H1 (cell line): ENCODE measurements around the gene PCDHB7. TPM values are rescaled to one million over a fixed set of nuclear protein-coding genes. Genes with fewer than 3 reads are reported as not detected.
"Not testable (repeated sequence)": the region's sequence is repeated elsewhere in the genome, so short reads cannot be mapped to it uniquely, and the experiment has no call there.

Source experiments
- CTCF ChIA-PET: fragments of 300-600 bp; sonication (Branson Sonifier 250); formaldehyde crosslinking; loops from one replicate; lab custom pipeline; 2021; ENCODE audit not compliant: partially characterized antibody; lab: Charles Lee
- POLR2A ChIA-PET: fragments of 300-600 bp; sonication (Branson Sonifier 250); formaldehyde crosslinking; loops from one replicate; lab custom pipeline; 2021; ENCODE audit warnings: inconsistent platforms; ENCODE audit not compliant: partially characterized antibody; lab: Charles Lee
- DNase-seq, 2 experiments: peaks; one replicate each; pipeline versions ENCODE4 v3.0.0 to v3.0.0-alpha.2; 2010 to 2022; ENCODE audit warnings: low spot score in 2 of 2, low read depth in 1 of 2, mixed read lengths in 1 of 2
- FAIRE-seq: peaks from 2 replicates; lab custom pipeline; 2011; peaks lifted over from hg19 to GRCh38; lab: Jason Lieb, UNC
- H2AFZ ChIP-seq: 2 replicates; pipeline ENCODE4 v1.8.1; 2012; ENCODE audit warnings: low read length, inconsistent platforms
- H2AK5ac ChIP-seq: 2 replicates; pipeline ENCODE4 v1.6.1; 2013; ENCODE audit warnings: low read depth, low read length
- H2BK120ac ChIP-seq: replicated peaks from 2 replicates; pipeline ENCODE3; 2013; ENCODE audit warnings: low read depth, low read length, inconsistent platforms
- H2BK12ac ChIP-seq: 2 replicates; pipeline ENCODE4 v1.6.1; 2013; ENCODE audit warnings: low read depth, low read length
- H2BK15ac ChIP-seq: 2 replicates; pipeline ENCODE4 v1.6.1; 2013; ENCODE audit warnings: low read length
- H2BK20ac ChIP-seq: 2 replicates; pipeline ENCODE4 v1.6.1; 2013; ENCODE audit warnings: low read length
- H2BK5ac ChIP-seq: 2 replicates; pipeline ENCODE4 v1.6.1; 2013; ENCODE audit warnings: low read depth, low read length
- H3K14ac ChIP-seq: 2 replicates; pipeline ENCODE4 v1.6.1; 2013; ENCODE audit warnings: inconsistent platforms; ENCODE audit not compliant: insufficient read length
- H3K18ac ChIP-seq: 2 replicates; pipeline ENCODE4 v1.6.1; 2013; ENCODE audit warnings: low read length; ENCODE audit errors: extremely low read depth
- H3K23ac ChIP-seq: 2 replicates; pipeline ENCODE4 v1.6.1; 2013; ENCODE audit warnings: inconsistent platforms; ENCODE audit not compliant: insufficient read length
- H3K23me2 ChIP-seq: 2 replicates; pipeline ENCODE4 v1.6.1; 2013; ENCODE audit warnings: low read depth, low read length
- H3K27ac ChIP-seq: 2 replicates; pipeline ENCODE4 v1.6.1; 2011; ENCODE audit warnings: low read depth, low read length, inconsistent platforms
- H3K27me3 ChIP-seq, 4 experiments: replicated peaks in 1 of 4; 1 replicate in 1 of 4; 2 replicates in 3 of 4; pipeline versions ENCODE4 v1.6.1 to v1.8.1; 2011 to 2013; ENCODE audit warnings: low read length in 3 of 4, mild to moderate bottlenecking in 3 of 4, inconsistent platforms in 2 of 4, mixed read lengths in 2 of 4, moderate library complexity in 1 of 4; ENCODE audit not compliant: control insufficient read depth in 3 of 4, insufficient read depth in 3 of 4; ENCODE audit errors: extremely low read depth in 1 of 4
- H3K36me3 ChIP-seq, 4 experiments: 2 replicates each; pipeline versions ENCODE4 v1.6.1 to v1.8.1; 2011 to 2013; ENCODE audit warnings: mild to moderate bottlenecking in 4 of 4, low read length in 3 of 4, moderate library complexity in 2 of 4, control low read depth in 1 of 4, inconsistent platforms in 1 of 4; ENCODE audit not compliant: insufficient read depth in 4 of 4, control insufficient read depth in 2 of 4
- H3K4ac ChIP-seq: replicated peaks from 2 replicates; pipeline ENCODE3; 2013; ENCODE audit warnings: low read length, low read depth, mixed read lengths, inconsistent platforms; ENCODE audit not compliant: insufficient read length
- H3K4me1 ChIP-seq, 4 experiments: replicated peaks in 1 of 4; 1 replicate in 1 of 4; 2 replicates in 3 of 4; pipeline versions ENCODE4 v1.6.1 to v1.8.1; 2011 to 2013; ENCODE audit warnings: low read length in 3 of 4, inconsistent platforms in 2 of 4, mixed read lengths in 1 of 4; ENCODE audit not compliant: insufficient read depth in 4 of 4, control insufficient read depth in 3 of 4
- H3K4me2 ChIP-seq, 2 experiments: 2 replicates each; pipeline versions ENCODE4 v1.6.1 to v1.8.1; 2011 to 2013; ENCODE audit warnings: low read depth in 2 of 2, low read length in 2 of 2, control low read depth in 1 of 2, inconsistent platforms in 1 of 2, mild to moderate bottlenecking in 1 of 2; ENCODE audit not compliant: insufficient read depth in 1 of 2
- H3K4me3 ChIP-seq, 4 experiments: fragments of 200-600, 300-600 bp in 1 of 4; sonication (generic), shearing (Covaris generic), sonication (Bioruptor Twin) in 1 of 4; 2 replicates each; pipeline versions ENCODE4 v1.5.1 to v1.8.1; 2011 to 2016; ENCODE audit warnings: low read length in 4 of 4, low read depth in 3 of 4, control low read depth in 2 of 4, inconsistent platforms in 2 of 4, mild to moderate bottlenecking in 2 of 4, mixed read lengths in 1 of 4, moderate library complexity in 1 of 4; ENCODE audit not compliant: insufficient read depth in 2 of 4; ENCODE audit errors: extremely low read depth in 1 of 4
- H3K56ac ChIP-seq: replicated peaks from 2 replicates; pipeline ENCODE3; 2013; ENCODE audit warnings: low read depth, mild to moderate bottlenecking, mixed read lengths, low read length, inconsistent platforms; ENCODE audit not compliant: insufficient read length
- H3K79me1 ChIP-seq: 2 replicates; pipeline ENCODE4 v1.6.1; 2013; ENCODE audit warnings: low read depth, low read length, control low read depth
- H3K79me2 ChIP-seq, 2 experiments: 2 replicates each; pipeline versions ENCODE4 v1.6.1 to v1.8.1; 2012 to 2013; ENCODE audit warnings: low read length in 2 of 2, mild to moderate bottlenecking in 2 of 2, inconsistent platforms in 1 of 2; ENCODE audit not compliant: insufficient read depth in 2 of 2, control insufficient read depth in 1 of 2
- H3K9ac ChIP-seq, 4 experiments: replicated peaks in 1 of 4; 1 replicate in 1 of 4; 2 replicates in 3 of 4; pipeline versions ENCODE4 v1.6.1 to v1.8.1; 2011 to 2013; ENCODE audit warnings: low read depth in 3 of 4, low read length in 3 of 4, control low read depth in 2 of 4, mild to moderate bottlenecking in 2 of 4, moderate library complexity in 2 of 4, inconsistent platforms in 1 of 4; ENCODE audit errors: extremely low read depth in 1 of 4
- H3K9me3 ChIP-seq, 2 experiments: 2 replicates each; pipeline versions ENCODE4 v1.6.1 to v1.8.1; 2012 to 2013; ENCODE audit warnings: mild to moderate bottlenecking in 2 of 2, moderate library complexity in 2 of 2, control low read depth in 1 of 2, inconsistent platforms in 1 of 2, low read depth in 1 of 2, low read length in 1 of 2, mixed read lengths in 1 of 2; ENCODE audit not compliant: insufficient read depth in 2 of 2
- H4K20me1 ChIP-seq, 2 experiments: replicated peaks in 1 of 2; 2 replicates each; pipeline versions ENCODE3 to v1.8.1; 2011 to 2013; ENCODE audit warnings: inconsistent platforms in 2 of 2, low read length in 2 of 2, mild to moderate bottlenecking in 1 of 2; ENCODE audit not compliant: insufficient read depth in 2 of 2, control insufficient read depth in 1 of 2
- H4K5ac ChIP-seq: 2 replicates; pipeline ENCODE4 v1.6.1; 2013; ENCODE audit warnings: low read length, low read depth, mixed read lengths, inconsistent platforms; ENCODE audit not compliant: insufficient read length
- H4K8ac ChIP-seq: 2 replicates; pipeline ENCODE4 v1.8.0; 2013; ENCODE audit warnings: mild to moderate bottlenecking, moderate library complexity, low read length, inconsistent platforms; ENCODE audit not compliant: insufficient read depth; ENCODE audit errors: extremely low read depth
- H4K91ac ChIP-seq: replicated peaks from 2 replicates; pipeline ENCODE3; 2013; ENCODE audit warnings: low read length, mixed read lengths, inconsistent platforms; ENCODE audit not compliant: insufficient read length
- WGBS, 2 experiments: shearing (Covaris generic) in 1 of 2; methylation state at CpG; one replicate each; pipeline versions ENCODE4 v1.1.6 to v1.1.7; 2013 to 2015; ENCODE audit warnings: low lambda C conversion rate in 2 of 2, mixed read lengths in 2 of 2, inconsistent platforms in 1 of 2, low coverage in 1 of 2, missing lambda C conversion rate in 1 of 2; ENCODE audit not compliant: insufficient replicate concordance in 2 of 2, insufficient coverage in 1 of 2, insufficient read length in 1 of 2; ENCODE audit errors: extremely low coverage in 1 of 2, missing lambda C conversion rate in 1 of 2; 5-methylcytosine and 5-hydroxymethylcytosine counted together
- polyA plus RNA-seq, 7 experiments: library from polyadenylated mRNA; depleted of rRNA in 3 of 7; stranded (reverse) in 5 of 7; unstranded in 2 of 7; fragments of >200 nt in 5 of 7; fragments of 200-250 nt in 2 of 7; gene quantifications; 1 replicate in 5 of 7; 2 replicates in 1 of 7; 4 replicates in 1 of 7; pipeline versions ENCODE4 v1.2.1 to v1.2.3, GENCODE V29; 2011 to 2013; ENCODE audit warnings: missing spikeins in 2 of 7, mixed read lengths in 2 of 7
- total RNA-seq: library from RNA; stranded (reverse); fragmentation: NEBNext Ultra II Directional; extraction: Animal tissue kit (Norgen Biotek cat#: 25700); gene quantifications from 2 replicates; pipeline ENCODE4 v1.2.1, GENCODE V29; 2021

Gene PCDHB7
- total and polyA plus RNA-seq, 2 of the 8 experiments (the other 6 are each of a cell fraction or from before 2014, with no cell fraction given) = 0.17 to 0.19 TPM

DNA sequence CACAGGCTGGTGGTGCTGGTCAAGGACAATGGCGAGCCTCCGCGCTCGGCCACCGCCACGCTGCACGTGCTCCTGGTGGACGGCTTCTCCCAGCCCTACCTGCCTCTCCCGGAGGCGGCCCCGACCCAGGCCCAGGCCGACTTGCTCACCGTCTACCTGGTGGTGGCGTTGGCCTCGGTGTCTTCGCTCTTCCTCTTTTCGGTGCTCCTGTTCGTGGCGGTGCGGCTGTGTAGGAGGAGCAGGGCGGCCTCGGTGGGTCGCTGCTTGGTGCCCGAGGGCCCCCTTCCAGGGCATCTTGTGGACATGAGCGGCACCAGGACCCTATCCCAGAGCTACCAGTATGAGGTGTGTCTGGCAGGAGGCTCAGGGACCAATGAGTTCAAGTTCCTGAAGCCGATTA, 43.6 kb downstream of the PCDHB7 start:
- peaks cover 7 to 16% of the 10 kb centered on the region in 2 experiments; a peak in 3 of 4 replicates for H3K9me3 ChIP-seq
- H4K20me1 ChIP-seq, H4K8ac ChIP-seq, H3K4me2 ChIP-seq, H3K56ac ChIP-seq, H3K4ac ChIP-seq, H2AFZ ChIP-seq, POLR2A ChIA-PET, H3K36me3 ChIP-seq, H3K14ac ChIP-seq, H3K23ac ChIP-seq, H4K5ac ChIP-seq, H3K27ac ChIP-seq, DNase-seq, H3K9ac ChIP-seq, H2BK5ac ChIP-seq, H2BK12ac ChIP-seq, H3K27me3 ChIP-seq, H2BK120ac ChIP-seq, FAIRE-seq, H3K79me1 ChIP-seq, H2BK15ac ChIP-seq, H3K4me1 ChIP-seq, H4K91ac ChIP-seq, H3K4me3 ChIP-seq, H2AK5ac ChIP-seq, H3K79me2 ChIP-seq, H3K23me2 ChIP-seq, H3K18ac ChIP-seq, H2BK20ac ChIP-seq: not testable (repeated sequence)
- 90% methylated on average over 11 of the region's 26 CpGs; no CpG with 5 or more reads in 1 of the 2 experiments for WGBS, 2 experiments
- CTCF ChIA-PET = interaction anchor here (1.1 to 2.8 kb wide), 5 partner anchors 13 to 298 kb away, joined by 3 to 13 read pairs (median 3); partner anchors contain the start of genes PCDHB11, PCDHB15 and PCDHGB1
